ENCODE data around the gene SPI1. TPM values are rescaled to one million over a fixed set of nuclear protein-coding genes. Genes with fewer than 3 reads are reported as not detected.

The SPI1 gene
- total and polyA plus RNA-seq, 12 donors = 3.4 to 38.9 (median 7.5) TPM

DNA sequence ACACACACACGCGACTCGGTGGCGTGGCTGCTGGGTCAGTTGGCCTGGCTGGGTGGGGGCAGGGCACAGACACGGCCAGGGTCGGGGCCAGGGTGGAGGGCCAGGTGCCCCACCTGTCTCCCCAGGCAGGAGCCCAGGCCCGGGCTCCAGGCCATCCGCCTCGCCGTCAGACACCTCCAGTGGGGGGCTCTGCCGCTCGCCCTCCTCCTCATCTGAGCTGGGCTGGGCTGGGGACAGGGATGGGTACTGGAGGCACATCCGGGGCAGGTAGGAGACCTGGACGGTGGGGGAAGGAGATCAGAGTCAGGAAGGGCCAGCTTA lies 19.7 kb downstream of the SPI1 start:
- DNase-seq = no peak
- TF ChIP-seq, protein P1, sequence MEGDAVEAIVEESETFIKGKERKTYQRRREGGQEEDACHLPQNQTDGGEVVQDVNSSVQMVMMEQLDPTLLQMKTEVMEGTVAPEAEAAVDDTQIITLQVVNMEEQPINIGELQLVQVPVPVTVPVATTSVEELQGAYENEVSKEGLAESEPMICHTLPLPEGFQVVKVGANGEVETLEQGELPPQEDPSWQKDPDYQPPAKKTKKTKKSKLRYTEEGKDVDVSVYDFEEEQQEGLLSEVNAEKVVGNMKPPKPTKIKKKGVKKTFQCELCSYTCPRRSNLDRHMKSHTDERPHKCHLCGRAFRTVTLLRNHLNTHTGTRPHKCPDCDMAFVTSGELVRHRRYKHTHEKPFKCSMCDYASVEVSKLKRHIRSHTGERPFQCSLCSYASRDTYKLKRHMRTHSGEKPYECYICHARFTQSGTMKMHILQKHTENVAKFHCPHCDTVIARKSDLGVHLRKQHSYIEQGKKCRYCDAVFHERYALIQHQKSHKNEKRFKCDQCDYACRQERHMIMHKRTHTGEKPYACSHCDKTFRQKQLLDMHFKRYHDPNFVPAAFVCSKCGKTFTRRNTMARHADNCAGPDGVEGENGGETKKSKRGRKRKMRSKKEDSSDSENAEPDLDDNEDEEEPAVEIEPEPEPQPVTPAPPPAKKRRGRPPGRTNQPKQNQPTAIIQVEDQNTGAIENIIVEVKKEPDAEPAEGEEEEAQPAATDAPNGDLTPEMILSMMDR (IDR thresholded peaks at IDR 0.05) = no peak
- Histone ChIP-seq H3K4me1 (peaks cover 0 to 40% (median 10%) of the 10 kb centered on the region in 9 donors), H3K36me3 (peaks cover 0 to 51% (median 0%) of the 10 kb centered on the region in 9 donors), H3K9me3 (no peaks in the 10 kb centered on the region), H3K27me3 (no peaks in the 10 kb centered on the region), H3K27ac (no peak overlapping the region), H3K4me3 (no peak overlapping the region)
- 85 to 89% methylated on average over 14 of the region's 14 CpGs for WGBS, 2 donors
- ATAC-seq = no peak
- intact Hi-C loops (cut with DNase I) = loop anchor here (5.0 to 10.0 kb wide), 10 partner anchors 81 to 474 kb away; partner anchors contain the start of genes ARFGAP2 (in 4 of the 10), MADD (in 3 of the 10), NR1H3 (in 2 of the 10) and PACSIN3 (in 1 of the 10)

DNA sequence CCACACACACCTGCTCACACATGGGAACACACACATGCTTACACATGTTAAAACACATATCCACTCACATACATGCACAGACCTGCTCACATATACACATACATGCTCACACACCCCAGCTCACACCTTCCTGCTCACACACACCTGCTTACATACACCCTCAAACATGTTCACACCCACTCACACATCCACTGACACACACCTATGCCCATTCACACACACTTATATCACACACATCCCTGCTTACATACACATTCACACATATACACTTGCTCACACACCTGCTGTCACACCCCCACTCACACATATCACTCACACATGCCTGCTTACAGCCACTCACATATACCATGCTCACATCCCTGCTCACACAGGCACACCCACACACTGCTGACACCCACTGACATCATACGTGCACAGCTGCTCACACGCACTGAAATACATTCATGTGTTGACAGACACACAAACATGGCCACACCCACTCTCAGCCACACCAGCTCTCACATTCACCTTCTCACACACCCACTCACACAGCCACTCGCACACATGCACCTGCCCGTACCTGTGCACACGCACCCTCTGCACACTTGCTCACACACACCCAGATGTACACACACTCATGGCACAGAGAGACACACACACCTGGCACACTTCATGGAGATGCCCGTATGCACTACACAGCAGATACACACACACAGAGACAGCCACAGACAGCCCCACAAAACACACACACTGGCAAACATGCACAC lies 20.2 kb downstream of the SPI1 start:
- TF ChIP-seq, protein P1 (IDR thresholded peaks at IDR 0.05) = no peak
- ATAC-seq (no peak), DNase-seq (no peak)
- H3K4me3 ChIP-seq = no peak overlapping the region
- peaks cover 0 to 36% (median 10%) of the 10 kb centered on the region in 9 donors for H3K4me1 ChIP-seq
- 92% methylated on average over 6 of the region's 6 CpGs for WGBS, 2 donors
- no peaks in the 10 kb centered on the region for H3K27me3 ChIP-seq
- no peaks in the 10 kb centered on the region for H3K9me3 ChIP-seq
- H3K36me3 ChIP-seq = peaks cover 0 to 51% (median 0%) of the 10 kb centered on the region in 9 donors
- intact Hi-C loops (cut with DNase I) = loop anchor here (2.0 to 10.0 kb wide), 11 partner anchors 81 to 473 kb away; partner anchors contain the start of genes ARFGAP2 (in 4 of the 10), MADD (in 3 of the 10), NR1H3 (in 2 of the 10) and PACSIN3 (in 1 of the 10)
- H3K27ac ChIP-seq = no peak overlapping the region

DNA sequence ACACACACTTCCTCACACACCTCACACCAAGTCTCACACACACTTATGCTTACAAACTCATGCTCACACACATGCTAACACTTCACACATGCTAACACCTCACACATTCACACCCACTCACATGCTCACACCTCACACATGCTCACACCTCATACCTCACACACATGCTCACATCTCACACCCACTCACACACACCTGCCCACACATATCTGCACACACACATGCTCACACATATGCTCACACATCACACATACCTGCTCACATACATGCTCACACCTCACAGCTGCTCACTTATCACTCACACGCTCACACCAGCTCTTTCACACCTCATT lies 21.4 kb downstream of the SPI1 start:
- H3K9me3 ChIP-seq = no peaks in the 10 kb centered on the region
- 98 to 100% methylated on average over 1 of the region's 1 CpG for WGBS, 2 donors
- peaks cover 0 to 40% (median 10%) of the 10 kb centered on the region in 9 donors for H3K4me1 ChIP-seq
- intact Hi-C loops (cut with DNase I) = loop anchor here (2.0 to 10.0 kb wide), 11 partner anchors 80 to 472 kb away; partner anchors contain the start of genes ARFGAP2 (in 4 of the 10), MADD (in 3 of the 10), NR1H3 (in 2 of the 10) and PACSIN3 (in 1 of the 10)
- peaks cover 0 to 51% (median 0%) of the 10 kb centered on the region in 9 donors for H3K36me3 ChIP-seq
- H3K4me3 ChIP-seq = no peak overlapping the region
- DNase-seq (no peak), ATAC-seq (no peak)
- H3K27ac ChIP-seq = no peak overlapping the region
- TF ChIP-seq, protein P1 (IDR thresholded peaks at IDR 0.05) = no peak
- no peaks in the 10 kb centered on the region for H3K27me3 ChIP-seq

DNA sequence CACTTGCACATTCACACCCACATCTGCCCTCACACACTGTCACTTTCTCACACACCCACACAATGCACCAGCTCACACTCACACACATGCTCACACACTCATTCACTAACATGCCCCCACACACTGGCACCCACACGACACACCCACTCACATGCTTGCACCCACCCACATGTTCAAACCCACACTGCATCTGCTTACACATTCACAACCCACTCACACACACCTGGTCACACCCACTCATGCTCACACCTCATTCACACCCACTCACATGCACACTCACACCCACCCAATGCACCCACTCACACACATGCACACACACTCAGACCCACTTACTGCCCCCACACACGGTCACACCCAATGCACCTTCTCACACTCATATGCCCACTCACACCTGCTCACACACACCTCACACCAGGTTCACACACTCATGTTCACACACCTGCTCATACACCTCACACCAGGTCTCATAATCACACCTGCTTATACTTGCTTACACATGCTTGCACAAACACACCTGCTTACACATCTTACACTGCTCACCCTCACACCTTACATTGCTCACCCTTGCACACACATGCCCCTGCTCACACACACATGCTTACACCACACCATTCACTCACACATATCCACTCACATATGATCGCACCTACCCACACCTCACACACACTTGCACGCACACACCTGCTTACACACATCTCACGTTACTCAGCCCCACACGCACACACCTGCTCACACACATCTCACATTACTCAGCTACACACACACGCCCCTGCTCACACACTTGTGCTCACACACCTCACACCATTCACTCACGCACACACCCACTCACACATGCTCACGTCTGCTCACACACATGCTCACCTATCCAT lies 22.0 kb downstream of the SPI1 start:
- H3K27me3 ChIP-seq = no peaks in the 10 kb centered on the region
- ATAC-seq = no peak
- H3K9me3 ChIP-seq = no peaks in the 10 kb centered on the region
- H3K4me1 ChIP-seq = peaks cover 0 to 34% (median 10%) of the 10 kb centered on the region in 9 donors
- intact Hi-C loops (cut with DNase I) = loop anchor here (2.0 to 10.0 kb wide), 11 partner anchors 79 to 472 kb away; partner anchors contain the start of genes ARFGAP2 (in 4 of the 10), MADD (in 3 of the 10), NR1H3 (in 2 of the 10) and PACSIN3 (in 1 of the 10)
- H3K36me3 ChIP-seq = peaks cover 0 to 48% (median 0%) of the 10 kb centered on the region in 9 donors
- 90 to 96% methylated on average over 9 of the region's 9 CpGs for WGBS, 2 donors
- peak overlapping the region in 2 of 10 donors; percentile 92 to 95 for H3K27ac ChIP-seq
- DNase-seq = no peak
- TF ChIP-seq, protein P1 (IDR thresholded peaks at IDR 0.05) = no peak
- H3K4me3 ChIP-seq = no peak overlapping the region
